Tibial artery (tissue), 4 donors: Measurements from ENCODE around the gene SGK2.

Experiments
- DNase-seq, 2 donors: peaks; one replicate each; pipeline ENCODE4 v3.0.0-alpha.2; 2019
- H3K27ac ChIP-seq, 2 donors: fragments of 200-600 bp; sonication (generic) in 1 of 2; 1 replicate in 1 of 2; 2 replicates in 1 of 2; pipeline ENCODE4 v1.5.1; 2018 to 2019; ENCODE audit warnings: mild to moderate bottlenecking in 1 of 2
- H3K27me3 ChIP-seq, 2 donors: fragments of 200-600 bp; sonication (generic) in 1 of 2; one replicate each; pipeline versions ENCODE4 v1.5.1 to v1.6.0; 2016 to 2019
- H3K36me3 ChIP-seq, 3 donors: fragments of 200-600 bp; sonication (generic) in 2 of 3; one replicate each; pipeline ENCODE4 v1.5.1; 2016 to 2019; ENCODE audit warnings: mild to moderate bottlenecking in 2 of 3
- H3K4me1 ChIP-seq, 4 donors: fragments of 200-600 bp; sonication (generic) in 2 of 4; 1 replicate in 3 of 4; 2 replicates in 1 of 4; pipeline ENCODE4 v1.5.1; 2016 to 2019
- H3K4me3 ChIP-seq, 2 donors: fragments of 200-600 bp; sonication (generic) in 1 of 2; 1 replicate in 1 of 2; 2 replicates in 1 of 2; pipeline ENCODE4 v1.5.1; 2018 to 2019; ENCODE audit warnings: mild to moderate bottlenecking in 2 of 2
- H3K9me3 ChIP-seq, 3 donors: fragments of 200-600 bp; sonication (generic) in 1 of 3; one replicate each; pipeline ENCODE4 v1.5.1; 2016 to 2019
- CTCF ChIP-seq, 2 experiments: fragments of 200-600 bp in 1 of 2; fragments of 450-650 bp in 1 of 2; IDR thresholded peaks; one replicate each; pipeline ENCODE4 v1.5.1; 2017 to 2019; ENCODE audit warnings: antibody characterized with exemption in 2 of 2, mild to moderate bottlenecking in 1 of 2, moderate library complexity in 1 of 2
- intact Hi-C: fragments of 100-400 bp; cut with DNase I; formaldehyde crosslinking; loops from one replicate; pipeline ENCODE4 v1.15.0; 2023; ENCODE audit warnings: low total_unique reads

Gene SGK2

GRCh38 chr20:43529051-43529450 is 29.8 kb upstream of the SGK2 start:
- peak in 1 of 2 donors; percentile 6 for DNase-seq
- Histone ChIP-seq H3K4me1 (no peaks in the 10 kb centered on the region), H3K36me3 (peaks cover 0 to 26% (median 0%) of the 10 kb centered on the region in 3 donors), H3K27ac (no peak overlapping the region), H3K4me3 (no peak overlapping the region), H3K9me3 (no peaks in the 10 kb centered on the region), H3K27me3 (no peaks in the 10 kb centered on the region)
- TF ChIP-seq CTCF (IDR thresholded peaks at IDR 0.05), result no peak
- intact Hi-C loops, result no loop called here

- Histone ChIP-seq H3K4me3 (no peak overlapping the region), H3K4me1 (no peaks in the 10 kb centered on the region), H3K27ac (no peak overlapping the region), H3K36me3 (peaks cover 0 to 31% (median 0%) of the 10 kb centered on the region in 3 donors), H3K27me3 (no peaks in the 10 kb centered on the region), H3K9me3 (no peaks in the 10 kb centered on the region)
- DNase-seq, result peak in 1 of 2 donors; percentile 29
- TF ChIP-seq CTCF (IDR thresholded peaks at IDR 0.05), result no peak
- intact Hi-C loops, result loop anchor here (10.0 kb wide), 1 partner anchor 55 kb away; no protein-coding TSS in a partner anchor
These were observed 29.2 kb upstream of the SGK2 start for GRCh38 chr20:43529457-43530153.

GRCh38 chr20:43530321-43531090 is 28.3 kb upstream of the SGK2 start:
- H3K4me3 ChIP-seq, result no peak overlapping the region
- H3K36me3 ChIP-seq, result peaks cover 0 to 40% (median 0%) of the 10 kb centered on the region in 3 donors
- no peak for TF ChIP-seq CTCF (IDR thresholded peaks at IDR 0.05)
- intact Hi-C loops, result loop anchor here (10.0 kb wide), 1 partner anchor 54 kb away; no protein-coding TSS in a partner anchor
- no peaks in the 10 kb centered on the region for H3K9me3 ChIP-seq
- peak in 1 of 2 donors; percentile 60 for DNase-seq
- H3K27ac ChIP-seq, result no peak overlapping the region
- H3K4me1 ChIP-seq, result no peaks in the 10 kb centered on the region
- no peaks in the 10 kb centered on the region for H3K27me3 ChIP-seq

- Histone ChIP-seq H3K4me1 (no peaks in the 10 kb centered on the region), H3K36me3 (peaks cover 0 to 46% (median 4%) of the 10 kb centered on the region in 3 donors), H3K9me3 (no peaks in the 10 kb centered on the region), H3K27ac (no peak overlapping the region), H3K27me3 (no peaks in the 10 kb centered on the region), H3K4me3 (no peak overlapping the region)
- DNase-seq, result no peak
- TF ChIP-seq CTCF (IDR thresholded peaks at IDR 0.05), result no peak
- intact Hi-C loops, result loop anchor here (10.0 kb wide), 1 partner anchor 54 kb away; no protein-coding TSS in a partner anchor
These were observed 27.8 kb upstream of the SGK2 start for GRCh38 chr20:43531091-43531443.

- intact Hi-C loops, result loop anchor here (10.0 kb wide), 1 partner anchor 52 kb away; no protein-coding TSS in a partner anchor
- DNase-seq, result peak in 1 of 2 donors; percentile 54
- H3K27ac ChIP-seq, result no peak overlapping the region
These were observed 26.3 kb upstream of the SGK2 start for GRCh38 chr20:43532416-43533055.

More at GRCh38 chr20:43532416-43533055, 26.3 kb upstream of the SGK2 start:
- TF ChIP-seq CTCF (IDR thresholded peaks at IDR 0.05), result no peak
- Histone ChIP-seq H3K4me3 (no peak overlapping the region), H3K27me3 (no peaks in the 10 kb centered on the region), H3K4me1 (no peaks in the 10 kb centered on the region), H3K36me3 (peaks cover 0 to 60% (median 6%) of the 10 kb centered on the region in 3 donors), H3K9me3 (no peaks in the 10 kb centered on the region)
